GM23338 (cell line): ENCODE measurements around the gene HSPBP1. TPM values are rescaled to one million over a fixed set of nuclear protein-coding genes. Genes with fewer than 3 reads are reported as not detected.

Source experiments
- ATAC-seq: fragments of 200-7000 bp; cut with Tn5 transposase; 3 replicates; pipeline ENCODE4 v1.9.1; 2020
- DNase-seq: peaks from one replicate; pipeline ENCODE4 v3.0.0-alpha.2; 2015; ENCODE audit warnings: low spot score
- H2AFZ ChIP-seq: fragments of 200-600 bp; sonication (generic); 2 replicates; pipeline ENCODE4 v1.8.0; 2016; ENCODE audit warnings: antibody characterized with exemption, mild to moderate bottlenecking, moderate library complexity
- H3F3A ChIP-seq: fragments of 200-600 bp; sonication (generic); replicated peaks from 2 replicates; pipeline ENCODE4 v1.8.0; 2017; ENCODE audit warnings: antibody characterized with exemption, mixed run types, low read depth
- H3K27ac ChIP-seq: fragments of 200-600 bp; sonication (generic); 2 replicates; pipeline ENCODE4 v1.6.1; 2016; ENCODE audit warnings: low read depth
- H3K27me3 ChIP-seq: fragments of 200-600 bp; sonication (generic); 2 replicates; pipeline ENCODE4 v1.8.0; 2016; ENCODE audit warnings: mild to moderate bottlenecking, mixed run types, moderate library complexity; ENCODE audit not compliant: insufficient read depth
- H3K36me3 ChIP-seq: fragments of 200-600 bp; sonication (generic); 2 replicates; pipeline ENCODE4 v1.8.0; 2016; ENCODE audit warnings: mild to moderate bottlenecking; ENCODE audit not compliant: insufficient read depth
- H3K4me1 ChIP-seq: fragments of 200-600 bp; sonication (generic); 2 replicates; pipeline ENCODE4 v1.8.0; 2016; ENCODE audit warnings: mild to moderate bottlenecking, moderate library complexity; ENCODE audit not compliant: insufficient read depth
- H3K4me2 ChIP-seq: fragments of 200-600 bp; sonication (generic); 2 replicates; pipeline ENCODE4 v1.7.1; 2017; ENCODE audit warnings: mixed run types
- H3K4me3 ChIP-seq: fragments of 200-600 bp; sonication (generic); 2 replicates; pipeline ENCODE4 v1.6.1; 2016; ENCODE audit warnings: mixed run types
- H3K79me2 ChIP-seq: fragments of 200-600 bp; sonication (generic); replicated peaks from 2 replicates; pipeline ENCODE4 v1.8.0; 2017; ENCODE audit warnings: mild to moderate bottlenecking; ENCODE audit not compliant: insufficient read depth
- H3K9me2 ChIP-seq: fragments of 200-600 bp; sonication (generic); 2 replicates; pipeline ENCODE4 v1.8.0; 2017; ENCODE audit not compliant: insufficient read depth
- H4K20me1 ChIP-seq: fragments of 200-600 bp; sonication (generic); replicated peaks from 2 replicates; pipeline ENCODE4 v1.8.0; 2017; ENCODE audit warnings: mild to moderate bottlenecking; ENCODE audit not compliant: insufficient read depth
- H3K27ac Mint-ChIP-seq: 2 replicates; pipeline ENCODE4 v1.8.0; 2020; ENCODE audit warnings: inconsistent platforms, mild to moderate bottlenecking, moderate library complexity, mixed read lengths
- H3K27me3 Mint-ChIP-seq: 3 replicates; pipeline ENCODE4 v1.8.0; 2022; ENCODE audit warnings: low read depth, mild to moderate bottlenecking, moderate library complexity, mixed read lengths, inconsistent platforms; ENCODE audit not compliant: insufficient read depth, poor library complexity
- H3K36me3 Mint-ChIP-seq: 3 replicates; pipeline ENCODE4 v1.8.0; 2021; ENCODE audit warnings: low read depth, mild to moderate bottlenecking, inconsistent platforms, moderate library complexity, mixed read lengths
- H3K4me1 Mint-ChIP-seq: 3 replicates; pipeline ENCODE4 v1.8.0; 2020; ENCODE audit warnings: mild to moderate bottlenecking, inconsistent platforms, mixed read lengths
- H3K4me3 Mint-ChIP-seq: 3 replicates; pipeline ENCODE4 v1.8.0; 2021; ENCODE audit warnings: moderate library complexity, mild to moderate bottlenecking, inconsistent platforms, mixed read lengths
- H3K9me3 Mint-ChIP-seq: 3 replicates; pipeline ENCODE4 v1.8.0; 2020; ENCODE audit warnings: moderate library complexity, mild to moderate bottlenecking, inconsistent platforms, mixed read lengths
- CREB1 ChIP-seq: fragments of 250-450 bp; sonication (Bioruptor Pico); IDR thresholded peaks from 2 replicates; pipeline ENCODE4 v1.5.0; 2020; ENCODE audit warnings: low read depth, mild to moderate bottlenecking, moderate library complexity
- CTCF ChIP-seq, 2 experiments: fragments of 200-600 bp in 1 of 2; sonication (generic) in 1 of 2; conservative IDR thresholded peaks; 2 replicates each; pipeline versions ENCODE4 v1.5.1 to v1.6.1; 2016 to 2017; ENCODE audit warnings: antibody characterized with exemption in 2 of 2, low read depth in 2 of 2, mild to moderate bottlenecking in 2 of 2, moderate library complexity in 1 of 2
- JUNB ChIP-seq: IDR thresholded peaks from one replicate; pipeline ENCODE4 v1.6.1; 2016; ENCODE audit warnings: antibody characterized with exemption; ENCODE audit not compliant: unreplicated experiment
- NANOG ChIP-seq: IDR thresholded peaks from 2 replicates; pipeline ENCODE4 v1.6.1; 2016; ENCODE audit warnings: antibody characterized with exemption, borderline replicate concordance
- STAT1 ChIP-seq: IDR thresholded peaks from one replicate; pipeline ENCODE4 v1.6.1; 2016; ENCODE audit warnings: antibody characterized with exemption; ENCODE audit not compliant: unreplicated experiment
- ZNF114 ChIP-seq: fragments of 250-450 bp; sonication (Bioruptor Pico); IDR thresholded peaks from 2 replicates; pipeline ENCODE4 v1.5.0; 2020; ENCODE audit warnings: mild to moderate bottlenecking, moderate library complexity
- ZNF331 ChIP-seq: fragments of 250-450 bp; sonication (Bioruptor Pico); IDR thresholded peaks from 2 replicates; pipeline ENCODE4 v1.5.0; 2020; ENCODE audit warnings: low read depth, mild to moderate bottlenecking, moderate library complexity
- ZNF462 ChIP-seq: fragments of 250-450 bp; sonication (Bioruptor Pico); IDR thresholded peaks from 2 replicates; pipeline ENCODE4 v1.5.0; 2020; ENCODE audit warnings: mild to moderate bottlenecking, moderate library complexity
- polyA plus RNA-seq: library from polyadenylated mRNA; unstranded; fragments of >200 nt; fragmentation: Nextera tagmentation; extraction: Ambion mirVana; gene quantifications from 2 replicates; pipeline ENCODE4 v1.2.1, GENCODE V29; 2016
- total RNA-seq: library from RNA; depleted of rRNA; stranded (reverse); fragments of >200 nt; shearing (Covaris generic); gene quantifications from 2 replicates; pipeline ENCODE4 v1.2.3, GENCODE V29; 2014

Gene HSPBP1
- total and polyA plus RNA-seq, 2 experiments from 2014 or later = 83.6 to 91.1 TPM

- peaks cover 11% of the 10 kb centered on the region for H3K9me3 Mint-ChIP-seq
- peaks cover 7% of the 10 kb centered on the region for H3K4me1 Mint-ChIP-seq
- H3K4me1 ChIP-seq = no peaks in the 10 kb centered on the region
- peaks cover 15% of the 10 kb centered on the region for H3K36me3 Mint-ChIP-seq
- H3F3A ChIP-seq = peaks cover 6% of the 10 kb centered on the region; the same call in 1 of the 2 replicates
- 0 out of 2 replicates have a peak, but pooled peaks cover 4% of the 10 kb centered on the region for H3K9me2 ChIP-seq
- H3K27ac ChIP-seq = no peak overlapping the region
- no peaks in the 10 kb centered on the region; the same call in 1 of the 2 replicates for H4K20me1 ChIP-seq
- no peaks in the 10 kb centered on the region for H3K27me3 ChIP-seq
- no peaks in the 10 kb centered on the region for H3K36me3 ChIP-seq
- H3K4me3 Mint-ChIP-seq = no peak overlapping the region; the same call in 2 of the 3 replicates
- TF ChIP-seq ZNF114 (CRISPR knock-in tag) (no peak), CREB1 (CRISPR knock-in tag) (no peak), CTCF (conservative IDR thresholded peaks at IDR 0.05; ENCODE audit: low read depth in 2 of 2) (no peak), STAT1 (no peak), ZNF462 (CRISPR knock-in tag) (no peak), JUNB (no peak), NANOG (no peak), ZNF331 (CRISPR knock-in tag) (no peak)
- no peak overlapping the region for H2AFZ ChIP-seq
- no peak overlapping the region for H3K4me3 ChIP-seq
- H3K27me3 Mint-ChIP-seq = no peaks in the 10 kb centered on the region
- DNase-seq (no peak), ATAC-seq (no peak)
- no peak overlapping the region for H3K4me2 ChIP-seq
- H3K27ac Mint-ChIP-seq = no peak overlapping the region
- 0 out of 2 replicates have a peak, but pooled peaks cover 4% of the 10 kb centered on the region for H3K79me2 ChIP-seq
Observed at GRCh38 chr19:55266404-55266803, 13.5 kb downstream of the HSPBP1 start.
